Endodermal cell (in vitro differentiated cells): ENCODE results near the gene DLG2. TPM values are rescaled to one million over a fixed set of nuclear protein-coding genes. Genes with fewer than 3 reads are reported as not detected.

ENCODE experiments used
- DNase-seq: peaks from one replicate; pipeline ENCODE4 v3.0.0-alpha.2; 2017
- H3K27ac ChIP-seq: 2 replicates; pipeline ENCODE4 v1.5.1; 2013; ENCODE audit warnings: mild to moderate bottlenecking, low read depth, low read length, moderate library complexity
- H3K27me3 ChIP-seq: 2 replicates; pipeline ENCODE4 v1.6.1; 2013; ENCODE audit warnings: mild to moderate bottlenecking, low read length, moderate library complexity; ENCODE audit not compliant: insufficient read depth, control insufficient read depth, poor library complexity, severe bottlenecking
- H3K36me3 ChIP-seq: 2 replicates; pipeline ENCODE4 v1.7.0; 2013; ENCODE audit warnings: mild to moderate bottlenecking, low read length, moderate library complexity; ENCODE audit not compliant: control insufficient read depth, insufficient read depth
- H3K4me1 ChIP-seq: one replicate; pipeline ENCODE4 v1.7.0; 2013; ENCODE audit warnings: low read length; ENCODE audit not compliant: control insufficient read depth, insufficient read depth
- H3K4me3 ChIP-seq: 2 replicates; pipeline ENCODE4 v1.5.1; 2013; ENCODE audit warnings: mild to moderate bottlenecking, low read length, moderate library complexity
- H3K9ac ChIP-seq: 2 replicates; pipeline ENCODE4 v1.6.1; 2013; ENCODE audit warnings: mild to moderate bottlenecking, low read length, moderate library complexity; ENCODE audit not compliant: poor library complexity, severe bottlenecking; ENCODE audit errors: extremely low read depth
- H3K9me3 ChIP-seq: 2 replicates; pipeline ENCODE4 v1.6.1; 2013; ENCODE audit warnings: mild to moderate bottlenecking, low read length, moderate library complexity; ENCODE audit not compliant: control insufficient read depth
- H3K27ac Mint-ChIP-seq: 2 replicates; pipeline ENCODE4 v1.8.0; 2020; ENCODE audit warnings: mixed read lengths
- H3K27me3 Mint-ChIP-seq: 2 replicates; pipeline ENCODE4 v1.8.0; 2021; ENCODE audit warnings: mild to moderate bottlenecking, mixed read lengths; ENCODE audit not compliant: insufficient read depth
- H3K36me3 Mint-ChIP-seq: 2 replicates; pipeline ENCODE4 v1.8.0; 2020; ENCODE audit warnings: low read depth, mixed read lengths
- H3K4me1 Mint-ChIP-seq: 2 replicates; pipeline ENCODE4 v1.8.0; 2020; ENCODE audit warnings: mixed read lengths
- H3K4me3 Mint-ChIP-seq: 2 replicates; pipeline ENCODE4 v1.8.0; 2020; ENCODE audit warnings: mild to moderate bottlenecking, moderate library complexity, mixed read lengths
- H3K9me3 Mint-ChIP-seq: 2 replicates; pipeline ENCODE4 v1.8.0; 2020; ENCODE audit warnings: mild to moderate bottlenecking, mixed read lengths
- CTCF ChIP-seq: fragments of 200-600 bp; sonication (generic); conservative IDR thresholded peaks from 2 replicates; pipeline ENCODE4 v1.5.0; 2021; ENCODE audit warnings: antibody characterized with exemption, mild to moderate bottlenecking
- WGBS, 2 experiments: methylation state at CpG; one replicate each; pipeline versions ENCODE4 v1.1.5 to v1.1.7; 2013; ENCODE audit warnings: missing lambda C conversion rate in 2 of 2, mixed read lengths in 1 of 2; ENCODE audit not compliant: insufficient coverage in 1 of 2, insufficient read length in 1 of 2; 5-methylcytosine and 5-hydroxymethylcytosine counted together
- total RNA-seq, 2 donors: library from RNA; stranded (reverse); fragmentation: NEBNext Ultra II Directional in 1 of 2; extraction: Animal tissue kit (Norgen Biotek cat#: 25700) in 1 of 2; gene quantifications; 2 replicates in 1 of 2; 3 replicates in 1 of 2; pipeline ENCODE4 v1.2.1, GENCODE V29; 2021

The DLG2 gene
- total RNA-seq, 2 donors from 2014 or later: 9.6 to 10.6 TPM

- Histone ChIP-seq H3K36me3 (no peaks in the 10 kb centered on the region), H3K4me1 (no peaks in the 10 kb centered on the region), H3K9me3 (no peaks in the 10 kb centered on the region), H3K27me3 (peaks cover 48% of the 10 kb centered on the region), H3K27ac (no peak overlapping the region), H3K4me3 (no peak overlapping the region), H3K9ac (no peak overlapping the region)
- Mint-ChIP-seq H3K4me3 (no peak overlapping the region), H3K4me1 (peaks cover 17% of the 10 kb centered on the region), H3K27me3 (peaks cover 6% of the 10 kb centered on the region), H3K27ac (no peak overlapping the region), H3K9me3 (no peaks in the 10 kb centered on the region), H3K36me3 (no peaks in the 10 kb centered on the region)
- 98 to 100% methylated on average over 3 of the region's 3 CpGs for WGBS, 2 experiments
- DNase-seq: no peak
- no peak for TF ChIP-seq CTCF
These were observed 2080.8 kb downstream of the DLG2 start for GRCh38 chr11:83546368-83546767.

- H3K36me3 ChIP-seq: no peaks in the 10 kb centered on the region
- H3K9me3 ChIP-seq: no peaks in the 10 kb centered on the region
- Mint-ChIP-seq H3K4me3 (no peak overlapping the region), H3K4me1 (peaks cover 17% of the 10 kb centered on the region), H3K9me3 (no peaks in the 10 kb centered on the region), H3K27ac (no peak overlapping the region), H3K27me3 (peaks cover 6% of the 10 kb centered on the region), H3K36me3 (no peaks in the 10 kb centered on the region)
- H3K27ac ChIP-seq: no peak overlapping the region
- H3K9ac ChIP-seq: no peak overlapping the region
- peak; percentile 51 for DNase-seq
- whole genome bisulfite sequencing, 2 experiments: 70 to 90% methylated on average over 2 to 6 of the region's 6 CpGs
- H3K4me3 ChIP-seq: no peak overlapping the region
- peaks cover 41% of the 10 kb centered on the region for H3K27me3 ChIP-seq
- H3K4me1 ChIP-seq: peaks cover under 1% of the 10 kb centered on the region
- no peak for TF ChIP-seq CTCF
These were observed 2081.5 kb downstream of the DLG2 start for GRCh38 chr11:83545494-83546260.

GRCh38 chr11:83544846-83545245, 2082.3 kb downstream of the DLG2 start:
- TF ChIP-seq CTCF: no peak
- Mint-ChIP-seq H3K27me3 (peaks cover 6% of the 10 kb centered on the region), H3K4me1 (peaks cover 25% of the 10 kb centered on the region), H3K27ac (no peak overlapping the region), H3K9me3 (no peaks in the 10 kb centered on the region), H3K4me3 (no peak overlapping the region), H3K36me3 (no peaks in the 10 kb centered on the region)
- Histone ChIP-seq H3K4me3 (no peak overlapping the region), H3K9ac (no peak overlapping the region), H3K27me3 (peaks cover 32% of the 10 kb centered on the region), H3K27ac (no peak overlapping the region), H3K36me3 (no peaks in the 10 kb centered on the region), H3K9me3 (no peaks in the 10 kb centered on the region), H3K4me1 (peaks cover 6% of the 10 kb centered on the region)
- 89 to 92% methylated on average over 1 of the region's 1 CpG for WGBS, 2 experiments
- DNase-seq: no peak
